HG02852 (cell line): ENCODE data around the gene CLRN3.

Source experiments
- ATAC-seq: cut with Tn5 transposase; IDR thresholded peaks from one replicate; pipeline ENCODE4 v1.9.1; 2021; ENCODE audit warnings: mild to moderate bottlenecking, moderate library complexity; ENCODE audit not compliant: unreplicated experiment

CLRN3 gene

GRCh38 chr10:127892743-127893142, at the start of gene CLRN3:
Gene CLRN3 (minus strand): TSS chr10:127892941. CDS start chr10:127892784, 157 bp downstream.
- ATAC-seq, result no peak

- no peak for ATAC-seq
These were observed 48.3 kb upstream of the CLRN3 start for GRCh38 chr10:127940866-127941640.

GRCh38 chr10:127939786-127940330, 47.1 kb upstream of the CLRN3 start:
- no peak for ATAC-seq

- no peak for ATAC-seq
These were observed 45.2 kb upstream of the CLRN3 start for GRCh38 chr10:127937915-127938463.

GRCh38 chr10:127937069-127937468, 44.3 kb upstream of the CLRN3 start:
- ATAC-seq, result no peak

- ATAC-seq, result no peak
These were observed 42.4 kb upstream of the CLRN3 start for GRCh38 chr10:127935071-127935561.

GRCh38 chr10:127934383-127934782, 41.6 kb upstream of the CLRN3 start:
- no peak for ATAC-seq

GRCh38 chr10:127933271-127933670, 40.5 kb upstream of the CLRN3 start:
- ATAC-seq, result no peak

- no peak for ATAC-seq
These were observed 40.0 kb upstream of the CLRN3 start for GRCh38 chr10:127932521-127933270.

- ATAC-seq, result no peak
These were observed 35.5 kb upstream of the CLRN3 start for GRCh38 chr10:127928021-127928806.

- no peak for ATAC-seq
These were observed 33.7 kb upstream of the CLRN3 start for GRCh38 chr10:127926455-127926854.

GRCh38 chr10:127925471-127926207, 32.9 kb upstream of the CLRN3 start:
- no peak for ATAC-seq

GRCh38 chr10:127923646-127924045, 30.9 kb upstream of the CLRN3 start:
- no peak for ATAC-seq

GRCh38 chr10:127922675-127923366, 30.1 kb upstream of the CLRN3 start:
- no peak for ATAC-seq

GRCh38 chr10:127922206-127922605, 29.5 kb upstream of the CLRN3 start:
- ATAC-seq, result no peak

- ATAC-seq, result no peak
These were observed 29.0 kb upstream of the CLRN3 start for GRCh38 chr10:127921753-127922145.

- ATAC-seq, result no peak
These were observed 28.5 kb upstream of the CLRN3 start for GRCh38 chr10:127921075-127921752.

GRCh38 chr10:127920306-127921074, 27.7 kb upstream of the CLRN3 start:
- no peak for ATAC-seq
